OCI-LY3 (cell line): ENCODE data around the gene ECSIT.

ENCODE experiments used
- CTCF ChIP-seq: fragments of 200-600, 300-600 bp; sonication (generic); IDR thresholded peaks from 2 replicates; pipeline ENCODE4 v1.5.1; 2014; ENCODE audit warnings: antibody characterized with exemption, low read length, low read depth
- EZH2phosphoT487 ChIP-seq: fragments of 200-600 bp; shearing (Covaris generic); IDR thresholded peaks from 2 replicates; pipeline ENCODE4 v1.6.1; 2018; ENCODE audit warnings: antibody characterized with exemption, mixed run types, low read depth

- no peak for TF ChIP-seq CTCF
- TF ChIP-seq EZH2phosphoT487: no peak
Measured at GRCh38 chr19:11538232-11539036, 9.5 kb upstream of the ECSIT start, which contains the start of gene CNN1.
